MCF 10A (cell line): ENCODE data around the gene ST6GALNAC5. TPM values are rescaled to one million over a fixed set of nuclear protein-coding genes. Genes with fewer than 3 reads are reported as not detected.
A peak's percentile ranks its signal among the peaks of the same experiment; 100 is the strongest.

Experiments
- BruUV-seq: library from RNA; stranded (reverse); fragments of 400-500 nt; replicated peaks from 2 replicates; lab custom pipeline; 2021; lab: Mats Ljungman, UMichigan
- CTCF ChIA-PET: fragments of 300-600 bp; sonication (Branson Sonifier 250); formaldehyde crosslinking; extraction: SDS; loops from one replicate; lab custom pipeline; 2021; ENCODE audit warnings: antibody characterized with exemption, inconsistent platforms; lab: Yijun Ruan, JAX
- POLR2A ChIA-PET: fragments of 300-600, 350-650 bp; sonication (Branson Sonifier 250); formaldehyde crosslinking; extraction: SDS; loops from one replicate; lab custom pipeline; 2020; ENCODE audit warnings: antibody characterized with exemption, inconsistent platforms; lab: Yijun Ruan, JAX
- DNase-seq: peaks from one replicate; pipeline ENCODE4 v3.0.0-alpha.2; 2018; ENCODE audit not compliant: unreplicated experiment
- H3K27ac Mint-ChIP-seq: one replicate; pipeline ENCODE4 v1.8.0; 2022; ENCODE audit warnings: mild to moderate bottlenecking, low read depth, mixed read lengths; ENCODE audit not compliant: unreplicated experiment
- H3K27me3 Mint-ChIP-seq: one replicate; pipeline ENCODE4 v1.8.0; 2022; ENCODE audit warnings: mixed read lengths; ENCODE audit not compliant: insufficient read depth, unreplicated experiment
- H3K36me3 Mint-ChIP-seq: one replicate; pipeline ENCODE4 v1.8.0; 2022; ENCODE audit warnings: mild to moderate bottlenecking, moderate library complexity, mixed read lengths; ENCODE audit not compliant: insufficient read depth, unreplicated experiment
- H3K4me1 Mint-ChIP-seq: one replicate; pipeline ENCODE4 v1.8.0; 2022; ENCODE audit warnings: mixed read lengths; ENCODE audit not compliant: insufficient read depth, unreplicated experiment
- H3K4me3 Mint-ChIP-seq: one replicate; pipeline ENCODE4 v1.8.0; 2022; ENCODE audit warnings: mild to moderate bottlenecking, moderate library complexity, mixed read lengths; ENCODE audit not compliant: unreplicated experiment
- H3K9me3 Mint-ChIP-seq: one replicate; pipeline ENCODE4 v1.8.0; 2022; ENCODE audit warnings: mixed read lengths; ENCODE audit not compliant: unreplicated experiment
- CTCF ChIP-seq: fragments of 200-600 bp; IDR thresholded peaks from one replicate; pipeline ENCODE4 v1.8.0; 2022; ENCODE audit warnings: antibody characterized with exemption, mild to moderate bottlenecking; ENCODE audit not compliant: unreplicated experiment
- intact Hi-C: fragments of 100-400 bp; cut with micrococcal nuclease; formaldehyde crosslinking; loops from 2 replicates; pipeline ENCODE4 v1.14.1; 2022
- total RNA-seq: library from RNA; stranded (reverse); gene quantifications from 2 replicates; pipeline ENCODE4 v1.2.3, GENCODE V29; 2022

Gene ST6GALNAC5
- total RNA-seq, 1 experiment from 2014 or later = 3.3 TPM

- no TSS peak for BruUV-seq
- Mint-ChIP-seq H3K9me3 (no peaks in the 10 kb centered on the region), H3K27ac (no peak overlapping the region), H3K36me3 (no peaks in the 10 kb centered on the region), H3K4me1 (peaks cover 11% of the 10 kb centered on the region), H3K27me3 (no peaks in the 10 kb centered on the region), H3K4me3 (no peak overlapping the region)
- CTCF ChIA-PET = interaction anchor here (0.6 to 0.8 kb wide), 6 partner anchors 9 to 1316 kb away, joined by 3 to 4 read pairs (median 3); no protein-coding TSS in a partner anchor
- intact Hi-C loops = no loop called here
- DNase-seq = no peak
- POLR2A ChIA-PET = no interaction called here
- no peak for TF ChIP-seq CTCF
Observed at GRCh38 chr1:77096496-77097255, 229.4 kb downstream of the ST6GALNAC5 start.

- intact Hi-C loops = no loop called here
- CTCF ChIA-PET = interaction anchor here (1.1 kb wide), 1 partner anchor 770 kb away, joined by 3 read pairs; no protein-coding TSS in a partner anchor
Observed at GRCh38 chr1:77100875-77101274, 233.6 kb downstream of the ST6GALNAC5 start.

GRCh38 chr1:77103486-77103885 lies 236.2 kb downstream of the ST6GALNAC5 start:
- intact Hi-C loops = no loop called here
- no peaks in the 10 kb centered on the region for H3K27me3 Mint-ChIP-seq
- no peak for TF ChIP-seq CTCF
- peaks cover 11% of the 10 kb centered on the region for H3K4me1 Mint-ChIP-seq
- no peaks in the 10 kb centered on the region for H3K36me3 Mint-ChIP-seq
- DNase-seq = no peak
- H3K27ac Mint-ChIP-seq = no peak overlapping the region
- ChIA-PET CTCF (interaction anchor here (0.6 kb wide), 4 partner anchors 43 to 192 kb away, joined by 3 to 4 read pairs (median 3); no protein-coding TSS in a partner anchor), POLR2A (no interaction called here)
- no peaks in the 10 kb centered on the region for H3K9me3 Mint-ChIP-seq
- H3K4me3 Mint-ChIP-seq = no peak overlapping the region
- no TSS peak for BruUV-seq

More at GRCh38 chr1:77100875-77101274, 233.6 kb downstream of the ST6GALNAC5 start:
- no peaks in the 10 kb centered on the region for H3K9me3 Mint-ChIP-seq
- H3K27ac Mint-ChIP-seq = peak overlapping the region; percentile 53
- BruUV-seq = no TSS peak
- TF ChIP-seq CTCF = no peak
- DNase-seq = no peak
- peaks cover 11% of the 10 kb centered on the region for H3K4me1 Mint-ChIP-seq
- no peaks in the 10 kb centered on the region for H3K27me3 Mint-ChIP-seq
- no peak overlapping the region for H3K4me3 Mint-ChIP-seq
- no peaks in the 10 kb centered on the region for H3K36me3 Mint-ChIP-seq
- POLR2A ChIA-PET = no interaction called here

- Mint-ChIP-seq H3K9me3 (no peaks in the 10 kb centered on the region), H3K4me3 (no peak overlapping the region), H3K27me3 (no peaks in the 10 kb centered on the region), H3K36me3 (no peaks in the 10 kb centered on the region), H3K4me1 (peaks cover 11% of the 10 kb centered on the region), H3K27ac (peak overlapping the region; percentile 37)
- CTCF ChIA-PET = interaction anchor here (1.1 kb wide), 1 partner anchor 15 kb away, joined by 3 read pairs; no protein-coding TSS in a partner anchor
- TF ChIP-seq CTCF = no peak
- DNase-seq = no peak
- BruUV-seq = no TSS peak
- intact Hi-C loops = no loop called here
- POLR2A ChIA-PET = interaction anchor here (1.2 kb wide), 1 partner anchor 96 kb away, joined by 3 read pairs; no protein-coding TSS in a partner anchor
Observed at GRCh38 chr1:77104672-77105071, 237.4 kb downstream of the ST6GALNAC5 start.
